ENCODE measurements around the gene LSM14A. TPM values are rescaled to one million over a fixed set of nuclear protein-coding genes. Genes with fewer than 3 reads are reported as not detected.
"Not testable (repeated sequence)": the region's sequence is repeated elsewhere in the genome, so short reads cannot be mapped to it uniquely, and the experiment has no call there.

The LSM14A gene
- total and polyA plus RNA-seq, 3 experiments from 2014 or later: 111 to 167 (median 129) TPM

DNA sequence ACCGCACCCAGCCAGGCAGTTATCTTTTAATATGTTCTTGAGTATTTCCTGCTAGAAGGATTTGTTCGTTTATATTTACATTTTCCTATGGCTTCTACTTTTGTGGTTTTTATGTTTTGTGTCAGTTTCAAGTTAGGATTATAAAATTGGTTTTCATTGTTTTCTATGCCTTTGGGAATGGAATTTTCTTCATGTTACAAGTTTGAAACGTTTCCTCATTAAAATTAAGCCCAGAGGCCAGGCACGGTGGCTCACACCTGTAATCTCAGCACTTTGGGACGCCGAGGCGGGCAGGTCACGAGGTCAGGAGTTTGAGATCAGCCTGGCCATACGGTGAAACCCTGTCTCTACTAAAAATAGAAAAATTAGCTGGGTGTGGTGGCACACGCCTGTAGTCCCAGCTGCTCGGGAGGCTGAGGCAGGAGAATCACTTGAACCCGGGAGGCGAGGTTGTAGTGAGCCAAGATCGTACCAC is 44.5 kb downstream of the LSM14A start:
- Histone ChIP-seq H3K4me1 (ENCODE audit: insufficient read depth, low read length) (peaks cover 24% of the 10 kb centered on the region), H3K36me3 (ENCODE audit: insufficient read depth, low read length) (peaks cover 30% of the 10 kb centered on the region)
- H3K9me3 Mint-ChIP-seq; CTCF ChIA-PET; DNase-seq; H3K4me3 Mint-ChIP-seq; H3K4me3 ChIP-seq (ENCODE audit: low read length); H3K9me3 ChIP-seq (ENCODE audit: low read length); H3K27me3 Mint-ChIP-seq; H3K27ac ChIP-seq (ENCODE audit: low read depth, low read length); H3K27me3 ChIP-seq (ENCODE audit: insufficient read depth, low read length, poor library complexity, severe bottlenecking); POLR2A ChIA-PET: not testable (repeated sequence)
- Mint-ChIP-seq H3K36me3 (peaks cover 3 to 67% (median 14%) of the 10 kb centered on the region in 3 donors), H3K4me1 (peaks cover 31 to 60% (median 57%) of the 10 kb centered on the region in 3 donors), H3K27ac (peak overlapping the region in 2 of 8 donors; percentile 52 to 68)

GRCh38 chr19:34217952-34218817 is 45.9 kb downstream of the LSM14A start:
- Histone ChIP-seq H3K4me1 (ENCODE audit: insufficient read depth, low read length) (peaks cover 24% of the 10 kb centered on the region), H3K36me3 (ENCODE audit: insufficient read depth, low read length) (peaks cover 37% of the 10 kb centered on the region), H3K27ac (ENCODE audit: low read depth, low read length) (no peak overlapping the region), H3K9me3 (ENCODE audit: low read length) (no peaks in the 10 kb centered on the region), H3K4me3 (ENCODE audit: low read length) (peak overlapping the region; percentile 19), H3K27me3 (ENCODE audit: insufficient read depth, low read length, poor library complexity, severe bottlenecking) (no peaks in the 10 kb centered on the region)
- Mint-ChIP-seq H3K27ac (peak overlapping the region; percentile 60 to 90 (median 84)), H3K9me3 (no peaks in the 10 kb centered on the region), H3K36me3 (peaks cover 8 to 71% (median 18%) of the 10 kb centered on the region in 3 donors), H3K27me3 (no peaks in the 10 kb centered on the region), H3K4me1 (peaks cover 31 to 63% (median 61%) of the 10 kb centered on the region in 3 donors), H3K4me3 (peak overlapping the region; percentile 6 to 65 (median 52))
- ChIA-PET CTCF (interaction anchor here (0.7 kb wide), 1 partner anchor 45 kb away, joined by 5 read pairs; no protein-coding TSS in a partner anchor), POLR2A (interaction anchor here (0.6 kb wide), 1 partner anchor 133 kb away, joined by 4 read pairs; no protein-coding TSS in a partner anchor)
- peak; percentile 43 to 88 (median 82) for DNase-seq

DNA sequence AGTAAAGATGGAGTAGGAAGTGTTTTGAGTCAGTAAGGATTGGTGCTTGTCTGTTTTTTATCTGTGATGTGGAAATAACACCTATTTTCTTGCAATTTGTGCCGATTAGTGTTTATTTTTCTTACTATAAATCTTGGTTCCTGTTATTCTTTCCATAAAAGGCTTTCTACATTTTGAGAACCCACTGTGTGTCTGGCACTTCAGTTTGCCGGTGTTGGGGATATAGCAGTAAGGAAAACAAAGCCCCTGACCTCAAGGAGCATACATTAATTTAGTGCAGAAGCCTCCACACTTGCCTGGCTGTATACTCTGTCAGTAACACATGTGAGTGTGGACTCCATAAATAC is 46.5 kb downstream of the LSM14A start:
- Histone ChIP-seq H3K36me3 (ENCODE audit: insufficient read depth, low read length) (peaks cover 43% of the 10 kb centered on the region), H3K9me3 (ENCODE audit: low read length) (no peaks in the 10 kb centered on the region), H3K4me3 (ENCODE audit: low read length) (peak overlapping the region; percentile 19), H3K27me3 (ENCODE audit: insufficient read depth, low read length, poor library complexity, severe bottlenecking) (no peaks in the 10 kb centered on the region), H3K27ac (ENCODE audit: low read depth, low read length) (no peak overlapping the region), H3K4me1 (ENCODE audit: insufficient read depth, low read length) (peaks cover 24% of the 10 kb centered on the region)
- no peaks in the 10 kb centered on the region for H3K9me3 Mint-ChIP-seq
- peaks cover 36 to 66% (median 64%) of the 10 kb centered on the region in 3 donors for H3K4me1 Mint-ChIP-seq
- no peaks in the 10 kb centered on the region for H3K27me3 Mint-ChIP-seq
- H3K27ac Mint-ChIP-seq: peak overlapping the region; percentile 31 to 90 (median 80)
- POLR2A ChIA-PET: no interaction called here
- H3K36me3 Mint-ChIP-seq: peaks cover 11 to 71% (median 22%) of the 10 kb centered on the region in 3 donors
- peak overlapping the region in 6 of 7 donors; percentile 6 to 65 (median 48) for H3K4me3 Mint-ChIP-seq
- CTCF ChIA-PET: interaction anchor here (0.9 to 1.0 kb wide), 2 partner anchors 9 to 43 kb away, joined by 3 read pairs; no protein-coding TSS in a partner anchor
- no peak for DNase-seq

DNA sequence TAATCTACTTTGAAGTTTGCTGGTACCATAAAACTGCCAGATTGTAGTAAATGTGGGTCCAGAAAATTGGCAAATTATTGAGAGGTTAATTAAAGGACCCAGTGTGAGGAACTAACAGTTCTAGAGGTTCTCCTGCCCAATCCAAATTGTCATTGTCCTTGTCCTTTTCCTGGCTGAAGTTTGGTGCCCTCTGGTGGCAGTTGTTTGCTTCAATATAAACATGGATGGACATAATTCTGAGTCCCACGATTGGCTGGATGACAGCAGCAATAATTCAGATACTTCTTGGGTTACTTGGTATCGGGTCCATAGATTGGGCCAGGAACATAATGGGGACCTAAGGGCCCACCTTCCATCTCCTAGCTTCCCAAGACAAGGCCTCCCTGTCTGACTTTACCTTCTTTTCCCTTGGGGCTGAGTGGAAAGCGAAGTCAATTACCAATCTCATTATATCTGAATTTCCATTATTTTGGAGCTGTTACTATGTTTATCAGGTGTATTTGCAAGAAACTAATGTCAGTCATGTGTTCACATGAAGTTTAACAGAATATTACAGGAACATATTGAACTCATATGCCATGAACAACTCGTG is 48.3 kb downstream of the LSM14A start:
- Mint-ChIP-seq H3K4me1 (peaks cover 45 to 69% (median 69%) of the 10 kb centered on the region in 3 donors), H3K27ac (peak overlapping the region in 5 of 8 donors; percentile 8 to 73 (median 60)), H3K27me3 (no peaks in the 10 kb centered on the region), H3K36me3 (peaks cover 11 to 72% (median 30%) of the 10 kb centered on the region in 3 donors), H3K4me3 (no peak overlapping the region), H3K9me3 (no peaks in the 10 kb centered on the region)
- Histone ChIP-seq H3K27ac (ENCODE audit: low read depth, low read length) (no peak overlapping the region), H3K4me1 (ENCODE audit: insufficient read depth, low read length) (peaks cover 25% of the 10 kb centered on the region), H3K4me3 (ENCODE audit: low read length) (no peak overlapping the region), H3K36me3 (ENCODE audit: insufficient read depth, low read length) (peaks cover 44% of the 10 kb centered on the region), H3K27me3 (ENCODE audit: insufficient read depth, low read length, poor library complexity, severe bottlenecking) (no peaks in the 10 kb centered on the region), H3K9me3 (ENCODE audit: low read length) (no peaks in the 10 kb centered on the region)
- DNase-seq: peak; percentile 33 to 63 (median 43)
- ChIA-PET CTCF (interaction anchor here (0.7 to 1.1 kb wide), 2 partner anchors 36 to 182 kb away, joined by 3 read pairs; no protein-coding TSS in a partner anchor), POLR2A (no interaction called here)

GRCh38 chr19:34222386-34222785 is 50.1 kb downstream of the LSM14A start:
- no peaks in the 10 kb centered on the region for H3K27me3 Mint-ChIP-seq

DNA sequence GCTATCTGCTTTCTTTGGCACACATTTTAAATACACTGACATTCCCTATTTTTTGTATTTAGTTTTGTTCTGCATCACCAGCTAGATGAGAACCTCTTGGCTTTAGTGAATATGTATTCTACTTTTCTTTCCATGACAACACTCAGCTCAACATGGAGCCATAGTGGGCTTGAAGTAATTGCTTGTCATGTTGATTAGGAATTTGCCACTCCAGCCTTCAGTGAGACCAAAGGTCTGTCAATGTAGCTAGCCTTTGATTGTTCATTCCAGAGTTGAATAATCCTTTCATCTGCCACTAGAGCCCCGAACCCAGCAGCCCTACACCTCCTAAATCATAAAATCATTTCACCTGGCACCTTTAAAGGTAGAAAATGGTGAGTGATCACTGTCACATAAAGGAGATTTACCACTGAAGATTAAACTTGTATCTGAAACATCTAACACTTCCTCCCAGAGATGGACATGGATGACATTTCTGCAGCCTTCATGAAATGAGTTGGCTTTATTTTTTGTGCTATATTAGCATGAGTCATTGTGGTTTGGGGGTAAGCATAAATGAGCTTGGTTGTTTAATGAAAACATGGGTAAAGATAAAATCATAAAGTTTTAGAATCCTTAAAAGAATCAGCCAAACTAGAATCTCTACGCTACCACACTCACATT is 52.8 kb downstream of the LSM14A start:
- ChIA-PET POLR2A (interaction anchor here (1.3 kb wide), 1 partner anchor 52 kb away, joined by 3 read pairs; no protein-coding TSS in a partner anchor), CTCF (no interaction called here)
- no peak for DNase-seq
- Histone ChIP-seq H3K4me3 (ENCODE audit: low read length) (no peak overlapping the region), H3K27me3 (ENCODE audit: insufficient read depth, low read length, poor library complexity, severe bottlenecking) (no peaks in the 10 kb centered on the region), H3K9me3 (ENCODE audit: low read length) (no peaks in the 10 kb centered on the region), H3K4me1 (ENCODE audit: insufficient read depth, low read length) (peaks cover 17% of the 10 kb centered on the region), H3K36me3 (ENCODE audit: insufficient read depth, low read length) (peaks cover 62% of the 10 kb centered on the region), H3K27ac (ENCODE audit: low read depth, low read length) (no peak overlapping the region)
- H3K27me3 Mint-ChIP-seq: no peaks in the 10 kb centered on the region
- peaks cover 35 to 56% (median 50%) of the 10 kb centered on the region in 3 donors for H3K4me1 Mint-ChIP-seq
- peak overlapping the region in 2 of 7 donors; percentile 9 to 41 for H3K4me3 Mint-ChIP-seq
- peaks cover 11 to 90% (median 47%) of the 10 kb centered on the region in 3 donors for H3K36me3 Mint-ChIP-seq
- peak overlapping the region; percentile 34 to 87 (median 56) for H3K27ac Mint-ChIP-seq
- no peaks in the 10 kb centered on the region for H3K9me3 Mint-ChIP-seq

More at GRCh38 chr19:34222386-34222785, 50.1 kb downstream of the LSM14A start:
- H3K36me3 ChIP-seq (ENCODE audit: insufficient read depth, low read length): peaks cover 55% of the 10 kb centered on the region
- H3K9me3 Mint-ChIP-seq: no peaks in the 10 kb centered on the region
- no peak for DNase-seq
- no peak overlapping the region for H3K4me3 ChIP-seq (ENCODE audit: low read length)
- H3K9me3 ChIP-seq (ENCODE audit: low read length): no peaks in the 10 kb centered on the region
- H3K27ac Mint-ChIP-seq: no peak overlapping the region
- H3K4me3 Mint-ChIP-seq: no peak overlapping the region
- peaks cover 11 to 80% (median 33%) of the 10 kb centered on the region in 3 donors for H3K36me3 Mint-ChIP-seq
- H3K27me3 ChIP-seq (ENCODE audit: insufficient read depth, low read length, poor library complexity, severe bottlenecking): no peaks in the 10 kb centered on the region
- peaks cover 52 to 77% (median 75%) of the 10 kb centered on the region in 3 donors for H3K4me1 Mint-ChIP-seq
- peaks cover 30% of the 10 kb centered on the region for H3K4me1 ChIP-seq (ENCODE audit: insufficient read depth, low read length)
- ChIA-PET POLR2A (no interaction called here), CTCF (no interaction called here)
- no peak overlapping the region for H3K27ac ChIP-seq (ENCODE audit: low read depth, low read length)

DNA sequence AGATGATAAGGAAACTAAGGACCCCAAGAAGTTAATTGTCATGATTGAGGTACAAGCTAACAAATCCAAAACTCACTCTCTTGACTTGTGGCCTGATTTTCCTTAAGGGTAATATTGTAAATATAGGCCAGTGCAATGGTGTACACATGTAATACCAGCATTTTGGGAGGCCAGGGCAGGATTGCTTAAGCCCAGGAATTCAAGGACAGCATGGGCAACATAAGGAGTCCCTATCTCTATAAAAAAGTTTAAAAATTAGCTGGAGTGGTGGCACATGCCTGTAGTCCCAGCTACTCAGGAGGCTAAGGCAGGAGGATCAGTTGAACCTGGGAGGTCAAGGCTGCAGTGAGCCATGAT is 53.3 kb downstream of the LSM14A start:
- Mint-ChIP-seq H3K27ac (peak overlapping the region in 6 of 8 donors; percentile 23 to 87 (median 53)), H3K4me3 (peak overlapping the region in 1 of 7 donors; percentile 41), H3K9me3 (no peaks in the 10 kb centered on the region), H3K27me3 (no peaks in the 10 kb centered on the region), H3K4me1 (peaks cover 31 to 51% (median 45%) of the 10 kb centered on the region in 3 donors), H3K36me3 (peaks cover 9 to 90% (median 43%) of the 10 kb centered on the region in 3 donors)
- H3K36me3 ChIP-seq (ENCODE audit: insufficient read depth, low read length): peaks cover 57% of the 10 kb centered on the region
- CTCF ChIA-PET: no interaction called here
- peaks cover 13% of the 10 kb centered on the region for H3K4me1 ChIP-seq (ENCODE audit: insufficient read depth, low read length)
- POLR2A ChIA-PET: interaction anchor here (0.7 to 1.3 kb wide), 3 partner anchors 53 to 112 kb away, joined by 3 to 9 read pairs (median 3); partner anchors contain the start of gene LSM14A
- no peak overlapping the region for H3K4me3 ChIP-seq (ENCODE audit: low read length)
- no peak for DNase-seq
- no peaks in the 10 kb centered on the region for H3K27me3 ChIP-seq (ENCODE audit: insufficient read depth, low read length, poor library complexity, severe bottlenecking)
- no peaks in the 10 kb centered on the region for H3K9me3 ChIP-seq (ENCODE audit: low read length)
- no peak overlapping the region for H3K27ac ChIP-seq (ENCODE audit: low read depth, low read length)
